HG02623 (cell line): ENCODE measurements around the gene IGFBP7.

ENCODE experiments used
- ATAC-seq: cut with Tn5 transposase; IDR thresholded peaks from one replicate; pipeline ENCODE4 v1.9.1; 2021; ENCODE audit warnings: moderate library complexity; ENCODE audit not compliant: unreplicated experiment

IGFBP7 gene

GRCh38 chr4:57098415-57098814 lies 11.8 kb downstream of the IGFBP7 start:
- ATAC-seq = no peak

- ATAC-seq = no peak
Measured at GRCh38 chr4:57097711-57098110, 12.5 kb downstream of the IGFBP7 start.

GRCh38 chr4:57095956-57096355 lies 14.2 kb downstream of the IGFBP7 start:
- ATAC-seq = no peak

GRCh38 chr4:57095245-57095644 lies 14.9 kb downstream of the IGFBP7 start:
- no peak for ATAC-seq

GRCh38 chr4:57094832-57095223 lies 15.4 kb downstream of the IGFBP7 start:
- ATAC-seq = no peak

GRCh38 chr4:57093845-57094831 lies 16.0 kb downstream of the IGFBP7 start:
- no peak for ATAC-seq

- no peak for ATAC-seq
Measured at GRCh38 chr4:57091657-57092162, 18.5 kb downstream of the IGFBP7 start.

GRCh38 chr4:57090079-57090478 lies 20.1 kb downstream of the IGFBP7 start:
- ATAC-seq = no peak

- ATAC-seq = no peak
Measured at GRCh38 chr4:57089549-57089948, 20.6 kb downstream of the IGFBP7 start.

- ATAC-seq = no peak
Measured at GRCh38 chr4:57086031-57086723, 24.0 kb downstream of the IGFBP7 start.

- no peak for ATAC-seq
Measured at GRCh38 chr4:57085278-57085677, 24.9 kb downstream of the IGFBP7 start.

- no peak for ATAC-seq
Measured at GRCh38 chr4:57084360-57084759, 25.8 kb downstream of the IGFBP7 start.

- ATAC-seq = no peak
Measured at GRCh38 chr4:57083090-57083489, 27.1 kb downstream of the IGFBP7 start.

- no peak for ATAC-seq
Measured at GRCh38 chr4:57081651-57082621, 28.2 kb downstream of the IGFBP7 start.

GRCh38 chr4:57080781-57081650 lies 29.2 kb downstream of the IGFBP7 start:
- no peak for ATAC-seq

GRCh38 chr4:57078685-57079521 lies 31.3 kb downstream of the IGFBP7 start:
- ATAC-seq = no peak

- no peak for ATAC-seq
Measured at GRCh38 chr4:57077550-57078343, 32.4 kb downstream of the IGFBP7 start.

GRCh38 chr4:57076646-57077045 lies 33.5 kb downstream of the IGFBP7 start:
- no peak for ATAC-seq
